Mucosa of descending colon (tissue), 3 donors: ENCODE results near the gene GADD45G. TPM values are rescaled to one million over a fixed set of nuclear protein-coding genes. Genes with fewer than 3 reads are reported as not detected.

Source experiments
- ATAC-seq: fragments of 200-7000 bp; cut with Tn5 transposase; one replicate; pipeline ENCODE4 v1.9.1; 2020; ENCODE audit warnings: mild to moderate bottlenecking, moderate library complexity
- DNase-seq, 3 donors: peaks; one replicate each; pipeline ENCODE4 v3.0.0-alpha.2; 2020
- H3K36me3 ChIP-seq: fragments of 200-600 bp; one replicate; pipeline ENCODE4 v1.8.0; 2021; ENCODE audit warnings: low read depth, mild to moderate bottlenecking
- H3K4me1 ChIP-seq: fragments of 200-600 bp; one replicate; pipeline ENCODE4 v1.8.0; 2021; ENCODE audit warnings: low read depth, mild to moderate bottlenecking
- H3K4me3 ChIP-seq: fragments of 200-600 bp; one replicate; pipeline ENCODE4 v1.8.0; 2021; ENCODE audit warnings: mild to moderate bottlenecking
- H3K9me3 ChIP-seq: fragments of 200-600 bp; one replicate; pipeline ENCODE4 v1.8.0; 2021; ENCODE audit warnings: mild to moderate bottlenecking
- intact Hi-C, 2 donors: fragments of 100-400 bp; cut with DNase I in 1 of 2; cut with micrococcal nuclease in 1 of 2; formaldehyde crosslinking; loops; one replicate each; pipeline versions ENCODE4 v1.11.0 to v1.11.1; 2022; cut with DNase I, micrococcal nuclease
- total RNA-seq, 3 donors: library from RNA; stranded (reverse); fragmentation: NEBNext Ultra II Directional in 2 of 3; extraction: Animal tissue kit (Norgen Biotek cat#: 25700) in 2 of 3; gene quantifications; one replicate each; pipeline versions ENCODE4 v1.2.1 to v1.2.4, GENCODE V29; 2021 to 2023
- TF ChIP-seq, protein P1 (sequence below): fragments of 200-600 bp; IDR thresholded peaks from one replicate; pipeline ENCODE4 v1.8.0; 2022; ENCODE audit warnings: antibody characterized with exemption, mild to moderate bottlenecking
- donor health status: DM: no; HTN: no; CAD: no; lungs with moderate emphysema.
- donor health status: DM: no; HTN: no; CAD: no.
- donor health status: DM: no; HTN: yes; CAD: no.

GADD45G gene
- total RNA-seq, 3 donors from 2014 or later: 5.4 to 18.4 (median 6.6) TPM

DNA sequence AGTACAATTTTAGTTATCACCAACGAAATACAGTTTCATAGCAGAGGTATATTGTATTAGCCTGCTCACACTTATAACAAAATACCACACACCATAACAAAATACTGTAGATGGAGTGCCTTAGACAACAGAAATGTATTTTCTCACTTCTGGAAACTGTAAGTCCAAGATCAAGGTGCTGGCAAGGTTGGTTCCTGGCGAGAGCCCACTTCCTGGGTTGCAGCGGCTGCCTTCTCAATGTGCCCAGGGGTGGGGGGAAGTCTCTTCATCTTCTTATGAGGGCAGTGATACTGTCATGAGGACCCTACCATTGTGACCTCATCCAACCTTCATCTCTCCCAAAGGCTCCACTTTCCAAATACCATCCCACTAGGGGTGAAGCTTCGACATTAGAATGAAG is 30.5 kb upstream of the GADD45G start:
- Histone ChIP-seq H3K4me1 (no peaks in the 10 kb centered on the region), H3K4me3 (no peak overlapping the region), H3K36me3 (no peaks in the 10 kb centered on the region), H3K9me3 (no peaks in the 10 kb centered on the region)
- intact Hi-C loops: no loop called here
- TF ChIP-seq, protein P1, sequence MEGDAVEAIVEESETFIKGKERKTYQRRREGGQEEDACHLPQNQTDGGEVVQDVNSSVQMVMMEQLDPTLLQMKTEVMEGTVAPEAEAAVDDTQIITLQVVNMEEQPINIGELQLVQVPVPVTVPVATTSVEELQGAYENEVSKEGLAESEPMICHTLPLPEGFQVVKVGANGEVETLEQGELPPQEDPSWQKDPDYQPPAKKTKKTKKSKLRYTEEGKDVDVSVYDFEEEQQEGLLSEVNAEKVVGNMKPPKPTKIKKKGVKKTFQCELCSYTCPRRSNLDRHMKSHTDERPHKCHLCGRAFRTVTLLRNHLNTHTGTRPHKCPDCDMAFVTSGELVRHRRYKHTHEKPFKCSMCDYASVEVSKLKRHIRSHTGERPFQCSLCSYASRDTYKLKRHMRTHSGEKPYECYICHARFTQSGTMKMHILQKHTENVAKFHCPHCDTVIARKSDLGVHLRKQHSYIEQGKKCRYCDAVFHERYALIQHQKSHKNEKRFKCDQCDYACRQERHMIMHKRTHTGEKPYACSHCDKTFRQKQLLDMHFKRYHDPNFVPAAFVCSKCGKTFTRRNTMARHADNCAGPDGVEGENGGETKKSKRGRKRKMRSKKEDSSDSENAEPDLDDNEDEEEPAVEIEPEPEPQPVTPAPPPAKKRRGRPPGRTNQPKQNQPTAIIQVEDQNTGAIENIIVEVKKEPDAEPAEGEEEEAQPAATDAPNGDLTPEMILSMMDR: no peak
- DNase-seq (no peak), ATAC-seq (no peak)

DNA sequence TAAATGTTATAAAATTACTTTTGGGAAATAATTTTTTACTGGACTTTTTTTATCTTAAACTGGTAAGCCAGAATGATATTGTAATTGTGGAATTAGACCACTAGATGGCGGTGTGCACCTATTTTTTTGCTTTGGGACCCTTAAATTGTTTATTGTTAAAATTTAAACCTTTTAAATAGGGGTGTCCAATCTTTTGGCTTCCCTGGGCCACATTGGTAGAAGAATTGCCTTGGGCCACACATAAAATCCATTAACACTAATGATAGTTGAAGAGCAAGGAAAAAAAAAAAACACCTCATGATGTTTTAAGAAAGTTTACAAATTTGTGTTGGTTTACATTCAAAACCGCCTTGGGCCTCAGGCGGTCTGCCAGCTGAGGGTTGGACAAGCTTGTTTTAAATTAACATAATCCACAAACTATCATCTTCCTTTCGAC is 28.4 kb upstream of the GADD45G start:
- DNase-seq (no peak), ATAC-seq (no peak)
- intact Hi-C loops: no loop called here
- no peaks in the 10 kb centered on the region for H3K36me3 ChIP-seq
- H3K4me1 ChIP-seq: no peaks in the 10 kb centered on the region
- TF ChIP-seq, protein P1: no peak
- H3K4me3 ChIP-seq: no peak overlapping the region
- H3K9me3 ChIP-seq: no peaks in the 10 kb centered on the region

DNA sequence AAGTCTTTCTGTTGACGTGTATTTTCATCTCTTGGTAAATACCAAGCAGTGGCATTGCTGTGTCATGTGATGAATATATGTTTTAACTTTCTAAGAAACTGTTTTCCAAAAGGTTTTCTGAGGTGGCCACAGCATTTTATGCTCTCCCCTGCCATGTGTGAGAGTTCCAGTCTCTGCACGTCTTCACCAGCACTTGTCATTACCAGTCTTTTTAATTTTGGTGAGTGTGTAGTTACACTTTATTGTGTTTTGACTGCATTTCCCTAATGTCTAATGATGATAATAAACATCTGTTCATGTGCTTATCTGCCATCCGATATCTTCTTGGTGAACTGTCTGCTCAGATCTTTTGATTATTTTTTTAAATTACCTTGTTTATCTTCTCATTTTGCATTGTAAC is 27.4 kb upstream of the GADD45G start:
- no peak overlapping the region for H3K4me3 ChIP-seq
- no peaks in the 10 kb centered on the region for H3K9me3 ChIP-seq
- TF ChIP-seq, protein P1: no peak
- ATAC-seq: no peak
- H3K36me3 ChIP-seq: no peaks in the 10 kb centered on the region
- no peaks in the 10 kb centered on the region for H3K4me1 ChIP-seq
- intact Hi-C loops: no loop called here
- DNase-seq: no peak

GRCh38 chr9:89579741-89580385 is 24.9 kb upstream of the GADD45G start:
- intact Hi-C loops: loop anchor here in 1 of 2 donors (10.0 kb wide), 1 partner anchor 1285 kb away; no protein-coding TSS in a partner anchor

DNA sequence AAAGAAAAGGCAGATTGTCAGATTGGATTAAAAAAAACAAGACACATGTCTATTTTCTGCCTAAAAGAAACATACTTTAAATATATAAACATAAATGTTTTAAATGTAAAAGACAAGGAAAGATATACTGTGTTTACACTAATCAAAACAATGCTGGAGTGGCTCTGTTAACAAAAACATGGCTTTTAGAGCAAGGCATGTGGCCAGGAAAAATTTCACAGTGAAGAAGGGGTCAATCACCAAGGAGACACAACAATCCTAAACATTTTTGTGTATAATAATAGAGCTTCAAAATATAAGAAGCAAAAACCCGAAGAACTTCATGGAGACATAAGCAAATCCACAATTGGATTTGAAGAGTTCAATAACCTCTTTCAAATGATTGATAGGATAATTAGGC is 18.5 kb upstream of the GADD45G start:
- TF ChIP-seq, protein P1: no peak
- H3K36me3 ChIP-seq: no peaks in the 10 kb centered on the region
- H3K9me3 ChIP-seq: no peaks in the 10 kb centered on the region
- DNase-seq: no peak
- no peak overlapping the region for H3K4me3 ChIP-seq
- H3K4me1 ChIP-seq: no peaks in the 10 kb centered on the region
- intact Hi-C loops: loop anchor here in 1 of 2 donors (10.0 kb wide), 1 partner anchor 1278 kb away; no protein-coding TSS in a partner anchor
- no peak for ATAC-seq

More at GRCh38 chr9:89579741-89580385, 24.9 kb upstream of the GADD45G start:
- ATAC-seq (peak; percentile 51), DNase-seq (no peak)
- TF ChIP-seq, protein P1: no peak
- H3K36me3 ChIP-seq: no peaks in the 10 kb centered on the region
- no peak overlapping the region for H3K4me3 ChIP-seq
- H3K9me3 ChIP-seq: no peaks in the 10 kb centered on the region
- no peaks in the 10 kb centered on the region for H3K4me1 ChIP-seq
